ENCODE results near the gene EHD4.

EHD4 gene

DNA sequence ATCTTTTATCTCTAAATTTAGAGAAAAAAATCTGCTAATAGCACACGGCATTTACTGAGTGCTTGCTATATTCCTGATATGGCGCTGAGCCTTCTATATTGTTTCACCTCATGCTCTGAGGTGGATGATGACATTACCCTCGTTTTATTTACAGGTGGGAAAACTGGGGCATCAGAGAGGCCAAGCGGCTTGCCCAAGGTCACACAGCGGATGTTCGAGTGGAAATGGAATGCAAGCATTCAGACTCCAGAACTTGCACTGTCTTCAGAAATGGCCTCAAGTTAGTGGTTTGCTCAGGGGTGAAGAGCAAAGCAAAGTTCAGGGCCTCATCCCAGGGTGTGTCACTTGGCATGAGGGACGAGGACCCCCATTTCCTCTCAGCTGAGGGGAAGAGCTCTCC, 17.3 kb downstream of the EHD4 start:
- DNase-seq: no peak

DNA sequence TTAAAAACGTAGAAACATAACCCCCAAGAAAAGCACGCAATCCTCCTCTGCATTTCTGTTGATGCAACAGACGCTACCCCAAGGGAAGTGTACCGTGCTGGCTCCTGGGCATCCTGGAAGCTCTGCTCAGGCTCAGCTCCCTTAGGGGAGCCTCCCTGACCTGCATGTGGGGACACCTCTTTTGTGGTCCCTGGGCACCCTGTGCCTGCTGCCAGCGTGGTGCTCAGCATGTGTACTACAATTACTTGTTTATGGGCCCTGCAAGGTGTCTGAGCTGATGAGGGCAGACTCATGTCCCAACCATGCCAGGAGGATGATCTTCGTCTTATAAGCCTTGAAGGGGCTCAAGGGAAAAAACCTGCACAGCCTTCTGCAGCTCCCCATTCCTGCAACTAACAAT, 18.3 kb downstream of the EHD4 start:
- DNase-seq: no peak

DNA sequence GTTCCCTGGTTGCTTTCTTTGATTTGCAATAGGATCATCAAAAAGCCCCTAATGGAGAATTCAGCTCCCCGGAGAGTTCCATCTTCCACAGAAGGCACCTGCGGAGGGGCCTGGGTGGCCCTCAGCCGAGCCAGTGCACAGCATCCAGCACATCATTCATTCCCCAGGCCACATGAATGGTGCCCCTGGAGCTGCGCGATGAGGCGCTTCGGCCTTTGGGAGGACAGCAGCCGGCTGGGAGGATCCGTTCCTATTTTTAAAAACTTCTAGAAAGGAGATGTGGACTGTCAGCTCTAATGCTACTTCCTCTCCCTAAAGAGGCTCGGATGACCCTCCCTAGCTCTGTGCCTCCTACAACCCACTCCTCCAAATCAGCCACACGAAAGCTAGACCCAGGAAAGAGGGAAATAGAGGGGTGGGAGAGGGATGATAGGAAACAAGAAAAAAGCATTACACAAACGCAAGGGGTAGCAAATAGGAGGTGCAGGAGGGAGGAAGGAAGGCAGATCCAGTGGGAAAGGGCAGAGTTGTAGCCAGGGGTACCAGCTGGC, 20.3 kb downstream of the EHD4 start:
- DNase-seq: no peak

DNA sequence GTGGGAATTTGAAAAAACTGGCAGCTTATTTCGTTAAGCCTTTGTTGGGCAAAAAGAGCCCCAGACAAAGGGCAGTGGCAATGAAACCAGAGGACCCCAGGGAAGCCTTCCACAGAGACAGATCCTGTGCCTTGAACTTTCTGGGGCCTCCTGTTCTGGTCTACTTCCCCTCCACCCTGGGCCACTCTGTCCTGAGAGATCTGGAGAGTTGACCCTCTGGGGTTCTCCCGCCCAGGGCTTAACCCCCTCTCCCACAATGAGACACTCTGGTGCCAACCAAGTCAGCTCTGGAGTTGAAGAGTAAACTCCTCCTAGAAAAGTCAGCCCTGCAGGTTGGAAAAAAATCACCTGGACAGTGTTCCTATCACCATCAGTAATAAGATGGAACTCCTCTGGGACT, 20.8 kb downstream of the EHD4 start:
- no peak for DNase-seq

DNA sequence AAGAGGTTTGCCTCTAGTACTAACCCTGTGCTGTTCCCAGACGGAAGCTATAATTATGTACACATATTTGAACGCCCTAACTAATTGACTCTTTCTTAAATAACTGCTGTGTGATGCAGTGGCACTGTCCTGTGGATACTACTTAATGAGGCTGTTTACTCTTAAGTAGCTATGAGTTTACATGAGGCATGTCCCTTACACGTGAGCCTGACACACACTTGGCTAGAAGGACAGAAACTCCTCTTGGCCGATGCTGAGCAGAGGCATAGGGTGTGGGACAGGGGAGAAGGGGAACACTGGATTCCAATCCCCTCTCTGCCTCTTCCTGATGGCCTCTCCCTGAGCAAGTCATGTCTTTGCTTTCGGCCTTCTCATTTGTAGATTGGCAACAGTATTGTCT, 21.9 kb downstream of the EHD4 start:
- DNase-seq: no peak

DNA sequence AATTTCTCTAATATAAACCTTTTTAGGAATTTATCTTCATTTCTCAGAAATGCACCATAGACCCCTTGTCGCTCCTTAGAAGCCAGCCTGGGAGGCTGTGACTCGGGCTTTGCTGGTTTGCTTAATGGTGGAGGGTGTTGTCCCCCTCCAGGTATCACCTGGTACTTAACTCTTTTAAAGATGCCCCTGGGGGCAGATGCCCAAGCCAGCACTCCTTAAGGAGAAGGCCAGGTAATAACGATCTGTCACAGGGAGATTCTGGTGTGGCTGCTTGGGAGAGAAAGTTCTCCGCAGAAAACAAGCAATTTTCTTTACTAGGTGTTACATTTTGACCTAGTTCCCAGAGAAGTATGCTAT, 22.3 kb downstream of the EHD4 start:
- DNase-seq: no peak

DNA sequence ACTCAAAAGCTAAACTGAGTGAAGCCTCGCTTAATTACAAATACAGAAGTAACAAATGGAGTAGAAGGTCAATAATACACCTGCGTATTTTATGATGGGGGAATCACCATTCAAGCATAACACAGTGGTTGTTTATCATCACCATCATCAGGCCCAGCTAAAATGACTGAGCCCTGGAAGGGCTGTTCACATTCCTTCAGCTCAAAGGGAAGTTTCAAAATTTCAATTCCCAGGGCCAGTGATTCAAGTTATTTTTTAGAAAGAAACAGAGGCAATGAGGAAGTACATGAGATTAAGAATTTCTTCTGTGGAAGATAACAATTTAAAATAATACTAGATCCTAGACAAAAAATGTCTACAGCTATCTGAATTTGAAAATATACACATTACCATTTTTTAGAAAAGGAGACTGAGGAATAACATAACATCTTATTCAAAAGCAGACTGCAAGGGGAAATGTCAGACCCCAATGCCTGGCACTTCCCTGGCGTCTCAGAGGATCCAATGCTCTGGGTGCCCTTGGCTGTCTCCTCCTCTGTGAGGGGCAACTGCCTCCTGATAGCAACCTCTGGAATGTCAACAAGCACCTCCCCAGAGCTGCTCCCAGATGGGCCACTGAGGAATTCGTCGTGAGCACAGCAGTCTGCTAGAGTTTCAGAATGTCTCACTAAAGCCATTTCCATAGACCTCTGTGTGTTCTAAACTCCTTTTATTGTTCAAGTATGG, 22.8 kb downstream of the EHD4 start:
- DNase-seq: no peak

DNA sequence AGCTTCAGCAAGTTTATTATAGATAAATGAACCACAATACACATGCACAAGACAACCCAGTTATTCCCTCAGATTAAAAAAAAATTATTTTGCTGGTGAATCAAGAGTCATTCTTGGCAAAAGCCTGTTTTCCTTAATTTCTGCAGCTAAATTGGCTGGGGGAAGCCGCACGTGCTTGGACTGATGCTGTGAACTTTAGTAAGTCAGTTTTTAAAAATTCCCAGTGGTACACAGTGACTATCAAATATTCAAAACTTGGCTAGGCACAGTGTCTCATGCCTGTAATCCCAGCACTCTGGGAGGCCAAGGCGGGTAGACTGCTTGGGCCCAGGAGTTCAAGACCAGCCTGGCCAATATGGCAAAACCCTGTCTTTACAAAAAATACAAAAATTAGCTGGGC, 23.9 kb downstream of the EHD4 start:
- DNase-seq: no peak

DNA sequence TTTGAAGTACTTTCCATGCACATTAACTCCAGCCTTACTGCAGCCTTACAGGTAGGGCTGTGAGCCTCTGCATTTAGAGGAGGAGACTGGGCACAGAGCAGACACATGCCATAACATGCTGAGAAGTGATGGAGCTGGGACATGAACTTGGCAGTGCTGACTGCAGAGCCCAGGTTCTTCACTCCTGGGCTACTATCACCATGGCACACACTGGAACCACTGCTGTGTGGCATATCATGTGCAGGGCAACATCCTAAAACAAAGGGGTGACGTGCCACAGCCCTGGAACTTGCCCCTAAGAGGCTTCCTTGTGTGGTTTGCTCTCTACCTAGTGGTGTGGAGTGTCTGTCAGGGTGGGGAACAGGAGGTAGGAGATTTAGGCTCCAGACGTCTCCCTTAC, 25.4 kb downstream of the EHD4 start:
- no peak for DNase-seq

DNA sequence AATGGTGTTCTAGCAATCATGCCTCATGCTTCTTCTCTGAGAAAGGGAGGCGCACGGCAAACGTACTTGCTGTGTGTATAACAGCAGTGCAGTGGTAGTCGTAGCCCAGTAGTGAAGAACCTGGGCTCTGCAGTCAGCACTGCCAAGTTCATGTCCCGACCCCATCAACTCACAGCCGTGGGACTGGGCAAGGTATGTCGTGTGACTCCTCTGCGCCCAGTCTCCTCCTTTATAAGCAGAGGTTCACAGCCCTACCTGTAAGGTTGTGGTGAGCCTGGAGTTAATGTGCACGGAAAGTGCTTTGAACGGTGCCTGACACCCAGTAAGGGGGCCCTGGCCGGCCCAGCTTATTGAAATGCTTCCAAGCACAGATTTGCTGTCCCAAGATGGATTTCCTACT, 26.6 kb downstream of the EHD4 start:
- no peak for DNase-seq

DNA sequence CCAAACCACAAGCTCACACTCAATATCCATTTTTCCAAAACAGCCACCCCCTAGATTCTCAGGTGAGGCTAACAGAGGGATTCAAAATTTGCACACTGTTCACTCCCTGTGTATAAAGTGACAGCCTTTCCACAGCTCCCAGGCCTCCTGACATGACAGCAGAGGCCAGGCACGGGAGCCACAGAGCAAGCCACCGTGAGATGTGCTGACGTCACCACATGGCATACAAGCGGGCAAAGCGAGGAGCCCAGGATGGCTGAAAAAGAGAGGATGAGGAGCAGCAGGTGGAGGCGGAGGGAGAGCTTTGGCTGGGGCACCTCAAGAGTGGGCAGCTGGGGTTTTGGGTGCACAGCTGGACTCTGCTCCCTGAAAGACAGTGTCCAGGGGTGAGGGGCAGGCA, 27.1 kb downstream of the EHD4 start:
- no peak for DNase-seq

DNA sequence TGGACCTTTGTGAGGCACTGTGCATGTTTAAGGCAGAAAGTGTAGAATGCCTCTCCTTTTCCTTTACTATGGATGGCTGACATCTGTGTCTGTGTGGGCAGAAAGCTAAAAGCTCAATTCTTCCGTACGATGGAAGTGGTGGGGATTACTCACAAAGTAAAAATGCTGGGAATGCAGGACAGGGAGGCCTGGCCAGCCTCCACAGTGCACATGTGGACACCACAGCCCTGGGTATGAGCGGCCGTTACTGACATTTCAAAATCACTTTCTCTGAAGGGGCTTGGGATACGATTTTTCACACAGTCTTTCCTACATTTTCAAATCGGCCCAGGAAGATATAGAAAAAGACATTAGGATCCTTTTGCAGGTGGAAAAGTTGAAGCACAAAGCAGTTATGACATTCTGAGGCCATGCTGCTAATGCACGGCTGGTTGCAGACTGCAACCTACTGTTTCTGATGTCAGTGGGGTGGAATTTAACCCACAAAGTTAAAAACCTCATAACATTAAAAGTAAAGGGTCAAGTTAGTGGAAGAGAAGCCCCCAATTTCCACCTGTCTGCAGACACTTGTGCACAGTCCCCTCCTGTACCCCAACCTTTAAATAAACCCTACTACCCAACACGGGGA, 27.9 kb downstream of the EHD4 start:
- DNase-seq: no peak

DNA sequence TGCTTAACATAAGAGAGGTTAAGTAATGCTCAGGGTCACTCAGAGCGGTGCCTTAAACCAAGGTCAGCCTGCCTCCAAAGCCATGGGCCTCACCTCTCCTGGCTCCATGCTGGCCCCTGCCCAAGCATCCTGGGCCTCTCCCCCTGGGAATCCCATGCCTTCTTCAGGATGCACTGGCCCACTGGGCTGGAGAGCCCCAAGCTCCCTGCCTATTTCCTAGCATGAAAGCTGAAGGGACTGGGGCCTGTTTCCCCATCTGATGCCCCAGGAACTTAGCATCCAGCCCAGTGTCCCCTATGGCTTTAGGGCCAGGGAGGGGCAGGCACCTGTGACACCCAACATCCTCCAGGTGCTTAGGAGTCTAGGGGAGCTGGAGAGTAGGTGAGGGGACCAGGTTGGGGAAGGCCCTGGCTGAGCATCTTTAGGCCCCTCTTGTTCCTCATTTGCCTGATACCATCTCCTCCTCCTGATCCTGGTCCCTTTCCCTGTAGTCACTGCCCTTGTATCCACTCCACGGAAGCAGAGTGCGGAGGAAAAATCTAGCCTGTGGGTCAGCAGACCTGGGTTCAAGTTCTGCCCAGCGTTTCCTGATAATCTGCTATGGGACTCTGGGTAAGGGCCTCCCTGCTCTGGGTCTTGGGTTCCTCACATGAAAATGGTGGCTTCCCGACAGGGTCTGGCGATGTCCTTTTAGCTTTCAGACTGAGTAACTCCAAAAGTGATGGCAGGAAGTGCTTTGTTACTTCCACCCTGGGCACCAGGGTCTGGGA, 28.6 kb downstream of the EHD4 start:
- DNase-seq: no peak

DNA sequence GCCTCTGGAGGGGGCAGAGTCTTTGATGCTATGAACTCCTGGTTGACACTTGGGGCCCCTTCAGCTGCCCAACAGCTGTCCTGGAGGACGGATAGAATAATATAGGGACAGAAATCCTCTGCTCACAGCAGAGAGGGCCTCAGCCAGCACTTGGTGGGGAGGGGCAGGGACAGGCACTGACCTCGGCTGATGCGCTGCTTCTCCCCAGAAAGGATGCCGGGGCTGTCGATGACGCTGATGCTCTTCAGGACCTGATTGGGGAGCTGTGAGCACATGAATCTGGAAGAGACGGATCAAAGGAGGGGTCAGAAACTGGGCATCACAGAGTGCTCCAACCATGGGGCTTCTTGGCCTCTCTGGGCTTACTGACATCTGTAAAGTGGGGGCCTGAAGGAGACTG, 29.5 kb downstream of the EHD4 start:
- DNase-seq: no peak

DNA sequence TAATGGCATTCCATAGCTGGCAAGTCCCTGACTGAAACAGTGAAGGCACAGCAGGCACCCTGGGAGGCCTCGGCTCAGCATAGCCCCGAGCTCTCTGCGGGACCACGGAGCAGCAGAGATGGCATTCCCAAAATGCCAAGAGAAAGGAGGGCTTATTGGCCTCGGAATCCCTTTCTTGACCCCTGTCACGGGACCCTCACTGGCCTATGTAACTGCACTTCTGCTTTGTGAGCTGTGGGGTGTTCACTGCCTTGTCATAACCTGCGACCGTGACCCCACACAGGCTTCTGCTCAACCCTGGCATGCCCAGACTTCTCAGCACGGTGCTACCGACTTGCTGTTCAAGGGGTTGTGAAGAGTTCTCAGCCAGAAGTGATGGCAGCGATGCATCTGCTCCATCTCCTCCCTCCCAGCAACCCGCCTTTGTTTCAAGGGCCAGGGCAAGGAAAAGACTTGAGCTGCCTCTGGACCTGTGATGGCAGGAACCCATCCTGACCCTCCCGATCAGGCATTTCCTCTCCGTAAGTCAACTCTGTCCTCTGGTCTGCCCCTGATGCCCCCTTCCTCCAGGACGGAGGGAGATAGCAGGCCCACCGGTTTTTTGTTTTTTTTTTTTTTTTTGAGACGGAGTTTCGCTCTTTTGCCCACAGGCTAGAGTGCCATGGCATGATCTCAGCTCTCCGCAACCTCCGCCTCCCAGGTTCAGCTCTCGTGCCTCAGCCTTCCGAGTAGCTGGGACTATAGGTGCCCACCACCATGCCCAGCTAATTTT, 30.5 kb downstream of the EHD4 start:
- no peak for DNase-seq

DNA sequence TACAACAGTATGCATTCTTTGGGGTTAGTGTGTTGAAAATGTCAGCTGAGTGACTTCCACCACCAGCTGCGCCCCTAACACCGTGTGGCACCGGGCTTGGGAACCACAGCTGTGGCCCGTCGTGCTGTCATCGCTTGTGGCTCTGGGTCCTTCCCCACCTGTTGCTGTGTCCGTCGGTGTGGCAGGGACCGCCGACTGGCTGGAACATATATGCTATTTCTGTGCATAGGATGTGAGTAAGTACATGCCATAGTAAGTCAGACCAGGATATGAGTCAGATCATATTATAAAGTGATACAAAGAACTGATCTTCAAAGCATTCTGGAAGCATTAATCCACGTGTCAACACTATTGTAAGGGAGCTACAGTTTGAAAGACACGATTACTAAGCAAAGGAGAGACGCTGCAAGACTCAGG, 31.9 kb downstream of the EHD4 start:
- DNase-seq: no peak

DNA sequence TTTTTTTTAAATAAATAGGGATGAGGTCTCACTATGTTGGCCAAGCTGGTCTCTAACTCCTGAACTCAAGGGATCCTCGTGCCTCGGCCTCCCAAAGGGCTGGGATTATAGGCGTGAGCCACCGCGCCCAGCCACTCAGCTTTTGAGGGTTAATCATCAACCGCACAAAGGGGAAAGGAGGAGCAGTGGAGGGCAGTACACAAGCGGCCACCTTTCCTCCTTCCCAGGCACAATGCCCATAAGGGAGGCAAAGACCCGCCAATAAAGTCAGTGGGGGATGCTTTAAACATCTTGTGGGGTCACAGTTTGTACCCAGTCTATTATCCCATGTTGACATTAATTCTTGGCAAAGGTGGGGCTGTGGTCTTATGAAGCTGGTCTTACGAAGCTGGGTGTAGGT, 32.4 kb downstream of the EHD4 start:
- no peak for DNase-seq

DNA sequence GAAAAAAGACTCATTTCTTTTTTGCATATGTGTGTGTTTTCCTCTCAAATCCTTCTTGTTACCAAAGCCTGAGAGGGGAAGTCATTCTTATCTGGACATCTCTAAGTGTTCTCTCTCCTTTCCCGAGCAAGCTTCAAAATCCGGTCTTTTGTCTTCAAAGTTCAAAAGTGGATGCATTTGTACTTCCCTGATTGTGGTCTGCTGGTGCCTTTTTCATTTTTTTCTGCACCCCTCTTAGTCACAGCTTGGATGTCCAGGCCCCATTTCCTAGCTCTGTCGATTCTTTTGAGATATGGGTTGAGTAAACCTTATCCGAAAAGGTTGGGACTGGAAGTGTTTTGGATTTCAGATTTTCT, 34.8 kb downstream of the EHD4 start:
- no peak for DNase-seq

DNA sequence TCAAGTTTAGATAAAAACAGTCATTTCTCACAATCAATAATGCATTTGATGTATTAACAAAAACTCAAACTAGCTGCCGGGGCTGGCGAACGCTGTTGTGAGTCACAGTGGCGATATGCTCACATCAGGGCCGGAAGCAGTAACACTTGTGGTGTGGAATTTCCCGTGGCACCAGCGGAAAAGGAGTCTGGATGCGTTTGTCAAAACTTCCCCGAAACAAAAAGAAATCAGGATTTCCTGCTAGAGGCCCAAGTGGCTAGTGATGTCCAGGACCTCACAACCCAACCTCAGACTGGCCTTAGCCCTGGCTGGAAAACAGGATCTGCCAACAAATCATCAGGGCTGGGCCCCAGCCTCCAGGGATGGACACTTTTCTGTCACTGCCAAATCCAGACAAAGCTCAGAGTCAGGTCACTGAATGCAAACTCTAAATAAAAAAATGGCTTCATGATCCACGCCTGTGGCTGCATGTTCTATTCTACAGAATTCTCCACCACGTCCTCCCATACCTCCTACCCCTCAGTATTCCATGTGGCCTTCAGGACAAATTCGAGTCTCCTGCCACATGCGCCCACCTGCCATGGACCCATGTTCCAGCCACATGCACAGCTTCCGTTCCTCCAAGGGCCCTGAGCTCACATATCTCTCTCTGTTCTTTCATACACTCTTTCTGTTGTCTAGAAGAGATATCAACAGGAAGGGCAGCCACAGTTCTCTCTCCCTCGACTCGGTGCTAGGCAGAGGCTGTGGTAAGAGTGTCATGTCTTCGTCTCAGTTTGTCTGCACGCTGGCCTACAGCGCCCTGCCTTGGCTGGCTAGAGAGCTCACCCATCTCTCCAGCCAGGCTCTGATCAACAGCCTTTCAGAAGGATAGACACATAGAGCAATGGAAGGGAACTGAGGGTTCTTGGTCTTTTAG, 35.4 kb downstream of the EHD4 start:
- no peak for DNase-seq

DNA sequence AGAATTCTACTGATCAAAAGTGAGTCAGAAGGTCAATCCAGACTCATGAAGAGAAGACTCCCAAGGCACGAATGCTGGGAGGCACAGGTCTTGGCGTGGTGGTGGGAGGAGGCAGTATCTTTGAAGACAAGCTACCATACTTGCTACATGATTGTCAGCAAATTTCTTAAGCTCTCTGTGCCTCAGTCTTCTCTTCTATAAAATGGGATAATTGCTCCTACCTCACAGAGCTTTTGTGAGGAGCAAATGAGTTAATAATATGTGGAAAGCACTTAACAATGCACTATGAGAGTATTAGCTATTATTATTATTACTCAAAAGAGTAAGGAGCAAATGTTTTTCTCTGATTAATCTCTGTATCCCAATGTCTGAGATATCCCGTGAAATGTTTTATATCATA, 36.2 kb downstream of the EHD4 start:
- DNase-seq: no peak

DNA sequence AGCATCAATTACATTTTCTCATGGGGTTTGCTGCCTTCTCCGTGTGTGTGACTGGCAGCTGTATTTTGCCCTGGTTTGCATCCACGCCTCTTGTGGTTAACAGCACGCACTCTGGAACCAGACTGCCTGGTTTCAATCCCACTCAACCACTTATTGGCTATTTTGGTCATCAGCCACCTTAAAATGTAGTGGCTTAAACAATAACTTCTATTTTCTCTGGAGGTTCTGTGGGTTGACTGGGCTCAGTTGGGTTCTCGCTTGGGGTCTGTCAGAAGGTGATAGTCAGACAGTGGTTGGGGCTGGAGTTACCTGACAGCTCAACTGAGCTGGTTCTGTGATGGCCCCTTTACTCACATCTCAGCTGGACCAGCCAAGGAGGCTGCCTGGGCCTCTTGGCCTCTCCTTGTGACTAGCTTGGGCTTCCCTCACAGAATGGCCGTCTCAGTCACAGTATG, 36.8 kb downstream of the EHD4 start:
- no peak for DNase-seq

DNA sequence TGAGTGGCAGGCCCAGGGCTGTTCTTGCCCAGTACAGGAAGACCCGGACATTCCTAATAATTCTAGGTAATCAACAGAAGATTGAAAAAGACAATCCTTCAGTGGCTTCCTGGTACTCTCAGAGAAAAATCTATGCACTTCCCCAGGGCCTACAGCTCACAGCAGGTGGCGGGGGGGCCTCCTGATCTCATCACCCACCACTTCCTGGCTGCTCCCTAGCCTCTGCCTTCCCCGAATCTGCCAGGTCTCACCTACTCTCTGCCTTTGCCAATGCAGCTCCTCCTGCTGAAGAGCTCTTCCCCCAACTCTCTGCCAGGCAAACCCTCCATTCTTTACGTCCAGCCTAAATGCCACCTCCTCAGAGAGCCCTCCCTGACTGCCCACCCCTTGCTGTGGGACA, 37.5 kb downstream of the EHD4 start:
- no peak for DNase-seq
